ENCODE measurements around the gene MIER1. TPM values are rescaled to one million over a fixed set of nuclear protein-coding genes. Genes with fewer than 3 reads are reported as not detected.

The MIER1 gene
- polyA plus RNA-seq, 3 donors, result 14.0 to 28.0 (median 21.9) TPM

DNA sequence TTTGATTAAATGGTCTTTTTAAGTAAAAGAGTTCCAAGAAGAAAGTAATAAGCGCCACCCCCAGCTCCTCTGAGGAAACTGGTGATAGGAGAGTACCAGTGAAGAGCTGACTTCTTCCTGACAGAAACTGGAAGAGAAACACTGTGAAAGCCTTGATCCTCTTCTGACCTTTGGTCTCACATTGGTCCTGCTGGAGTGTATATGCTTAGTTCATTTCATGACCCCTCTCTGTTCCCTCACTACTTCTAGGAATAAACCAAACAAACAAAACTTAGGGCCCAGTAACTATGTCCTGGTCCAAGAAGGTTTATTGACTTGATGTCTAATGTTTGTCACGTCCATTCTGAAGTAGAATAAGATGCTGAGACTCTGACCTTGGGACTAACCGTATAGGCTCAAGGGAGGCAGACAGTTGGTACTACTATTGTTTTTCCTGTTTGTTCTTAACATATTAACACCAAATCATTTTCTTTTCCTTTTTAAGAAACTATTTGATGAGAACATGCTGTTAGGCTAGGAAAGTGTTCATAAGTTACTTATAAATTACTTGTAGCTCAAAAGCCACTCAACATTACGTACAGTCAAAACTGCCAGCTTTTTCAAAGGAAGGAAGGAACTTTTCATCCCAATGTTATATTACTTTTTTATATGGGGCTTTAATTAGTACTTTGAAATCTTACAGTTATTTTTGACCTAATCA lies 57.9 kb downstream of the MIER1 start:
- WGBS (ENCODE audit: insufficient coverage), result no CpG with 5 or more reads among the region's 4 CpGs
- Histone ChIP-seq H3K27me3 (ENCODE audit: control insufficient read depth in 2 of 2, insufficient read depth in 2 of 2, low read length in 2 of 2) (no peaks in the 10 kb centered on the region), H3K27ac (ENCODE audit: low read depth in 1 of 2, low read length in 2 of 2) (peak overlapping the region in 1 of 2 donors; percentile 29), H3K9ac (ENCODE audit: insufficient read depth, low read length, poor library complexity, severe bottlenecking) (no peak overlapping the region), H2AFZ (ENCODE audit: insufficient read depth, low read depth, low read length, poor library complexity, severe bottlenecking) (no peak overlapping the region), H3K79me2 (ENCODE audit: insufficient read depth, low read length) (peaks cover 4% of the 10 kb centered on the region), H3K4me2 (replicated peaks; ENCODE audit: extremely low read depth, low read length, poor library complexity, severe bottlenecking) (no peak overlapping the region), H4K20me1 (ENCODE audit: insufficient read depth, low read length) (peaks cover 11% of the 10 kb centered on the region), H3K4me3 (replicated peaks in 1 of 3; ENCODE audit: low read depth in 2 of 3, low read length in 3 of 3) (no peak overlapping the region), H3K4me1 (ENCODE audit: control insufficient read depth in 1 of 2, insufficient read depth in 2 of 2, low read length in 2 of 2) (peaks cover 0 to 4% of the 10 kb centered on the region in 2 donors), H3K9me3 (replicated peaks in 1 of 2; ENCODE audit: control insufficient read depth in 1 of 2, insufficient read depth in 1 of 2, low read length in 2 of 2) (no peaks in the 10 kb centered on the region), H3K36me3 (replicated peaks in 1 of 2; ENCODE audit: control insufficient read depth in 1 of 2, insufficient read depth in 2 of 2, low read length in 2 of 2) (peaks cover 95 to 99% of the 10 kb centered on the region in 2 donors)
- intact Hi-C loops (cut with micrococcal nuclease), result no loop called here
- Mint-ChIP-seq H3K27me3 (ENCODE audit: low read depth in 3 of 3) (no peaks in the 10 kb centered on the region), H3K4me1 (peaks cover 8% of the 10 kb centered on the region), H3K9me3 (peaks cover 0 to 2% (median 0%) of the 10 kb centered on the region in 7 donors), H3K36me3 (peaks cover 43 to 83% of the 10 kb centered on the region in 2 donors), H3K27ac (peak overlapping the region in 1 of 7 donors; percentile 1), H3K4me3 (no peak overlapping the region)
- DNase-seq, result no peak
- TF ChIP-seq, protein P1, sequence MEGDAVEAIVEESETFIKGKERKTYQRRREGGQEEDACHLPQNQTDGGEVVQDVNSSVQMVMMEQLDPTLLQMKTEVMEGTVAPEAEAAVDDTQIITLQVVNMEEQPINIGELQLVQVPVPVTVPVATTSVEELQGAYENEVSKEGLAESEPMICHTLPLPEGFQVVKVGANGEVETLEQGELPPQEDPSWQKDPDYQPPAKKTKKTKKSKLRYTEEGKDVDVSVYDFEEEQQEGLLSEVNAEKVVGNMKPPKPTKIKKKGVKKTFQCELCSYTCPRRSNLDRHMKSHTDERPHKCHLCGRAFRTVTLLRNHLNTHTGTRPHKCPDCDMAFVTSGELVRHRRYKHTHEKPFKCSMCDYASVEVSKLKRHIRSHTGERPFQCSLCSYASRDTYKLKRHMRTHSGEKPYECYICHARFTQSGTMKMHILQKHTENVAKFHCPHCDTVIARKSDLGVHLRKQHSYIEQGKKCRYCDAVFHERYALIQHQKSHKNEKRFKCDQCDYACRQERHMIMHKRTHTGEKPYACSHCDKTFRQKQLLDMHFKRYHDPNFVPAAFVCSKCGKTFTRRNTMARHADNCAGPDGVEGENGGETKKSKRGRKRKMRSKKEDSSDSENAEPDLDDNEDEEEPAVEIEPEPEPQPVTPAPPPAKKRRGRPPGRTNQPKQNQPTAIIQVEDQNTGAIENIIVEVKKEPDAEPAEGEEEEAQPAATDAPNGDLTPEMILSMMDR (IDR thresholded peaks at IDR 0.05), result no peak

DNA sequence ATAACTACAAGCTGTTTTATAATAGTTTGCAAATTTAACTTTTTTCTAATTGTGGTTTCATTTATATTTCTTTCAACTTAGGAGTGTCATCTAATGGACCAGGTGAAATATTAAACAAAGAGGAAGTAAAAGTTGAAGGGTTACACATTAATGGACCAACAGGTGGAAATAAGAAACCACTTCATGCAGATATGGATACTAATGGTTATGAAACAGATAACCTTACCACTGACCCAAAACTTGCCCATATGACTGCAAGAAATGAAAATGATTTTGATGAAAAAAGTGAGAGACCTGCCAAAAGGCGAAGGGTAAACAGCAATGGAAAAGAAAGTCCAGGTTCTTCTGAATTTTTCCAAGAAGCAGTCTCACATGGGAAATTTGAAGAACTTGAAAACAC lies 59.7 kb downstream of the MIER1 start:
- TF ChIP-seq, protein P1 (IDR thresholded peaks at IDR 0.05), result no peak
- Histone ChIP-seq H3K4me1 (ENCODE audit: control insufficient read depth in 1 of 2, insufficient read depth in 2 of 2, low read length in 2 of 2) (peaks cover 0 to 4% of the 10 kb centered on the region in 2 donors), H3K27ac (ENCODE audit: low read depth in 1 of 2, low read length in 2 of 2) (peak overlapping the region in 1 of 2 donors; percentile 21), H3K9ac (ENCODE audit: insufficient read depth, low read length, poor library complexity, severe bottlenecking) (no peak overlapping the region), H3K9me3 (replicated peaks in 1 of 2; ENCODE audit: control insufficient read depth in 1 of 2, insufficient read depth in 1 of 2, low read length in 2 of 2) (no peaks in the 10 kb centered on the region), H2AFZ (ENCODE audit: insufficient read depth, low read depth, low read length, poor library complexity, severe bottlenecking) (no peak overlapping the region), H3K4me3 (replicated peaks in 1 of 3; ENCODE audit: low read depth in 2 of 3, low read length in 3 of 3) (no peak overlapping the region), H3K79me2 (ENCODE audit: insufficient read depth, low read length) (no peaks in the 10 kb centered on the region), H3K36me3 (replicated peaks in 1 of 2; ENCODE audit: control insufficient read depth in 1 of 2, insufficient read depth in 2 of 2, low read length in 2 of 2) (peaks cover 92 to 99% of the 10 kb centered on the region in 2 donors), H3K4me2 (replicated peaks; ENCODE audit: extremely low read depth, low read length, poor library complexity, severe bottlenecking) (no peak overlapping the region), H3K27me3 (ENCODE audit: control insufficient read depth in 2 of 2, insufficient read depth in 2 of 2, low read length in 2 of 2) (no peaks in the 10 kb centered on the region), H4K20me1 (ENCODE audit: insufficient read depth, low read length) (peaks cover 11% of the 10 kb centered on the region)
- Mint-ChIP-seq H3K27me3 (ENCODE audit: low read depth in 3 of 3) (no peaks in the 10 kb centered on the region), H3K4me1 (peaks cover 8% of the 10 kb centered on the region), H3K4me3 (no peak overlapping the region), H3K9me3 (peaks cover 0 to 2% (median 0%) of the 10 kb centered on the region in 7 donors), H3K36me3 (peaks cover 50 to 85% of the 10 kb centered on the region in 2 donors), H3K27ac (no peak overlapping the region)
- no CpG with 5 or more reads among the region's 1 CpG for WGBS (ENCODE audit: insufficient coverage)
- no peak for DNase-seq
- intact Hi-C loops (cut with micrococcal nuclease), result no loop called here

All from CD14-positive monocyte (primary cell).